PC-9 (cell line): ENCODE measurements around the gene PAX9. TPM values are rescaled to one million over a fixed set of nuclear protein-coding genes. Genes with fewer than 3 reads are reported as not detected.

ENCODE experiments used
- BruUV-seq: library from RNA; stranded (reverse); fragments of 400-500 nt; replicated peaks from 2 replicates; lab custom pipeline; 2021; lab: Mats Ljungman, UMichigan
- CTCF ChIA-PET: fragments of 300-600 bp; sonication (Branson Sonifier 250); formaldehyde crosslinking; loops from one replicate; lab custom pipeline; 2022; ENCODE audit warnings: antibody characterized with exemption; lab: Charles Lee
- POLR2A ChIA-PET: fragments of 300-600 bp; sonication (Branson Sonifier 250); formaldehyde crosslinking; loops from one replicate; lab custom pipeline; 2022; ENCODE audit warnings: antibody characterized with exemption; ENCODE audit not compliant: unreplicated experiment; lab: Charles Lee
- DNase-seq, 2 experiments: peaks; one replicate each; pipeline versions ENCODE4 v3.0.0 to v3.0.0-alpha.2; 2015 to 2022; ENCODE audit warnings: mixed read lengths in 1 of 2
- H2AFZ ChIP-seq: fragments of 200-600 bp; sonication (generic); 2 replicates; pipeline ENCODE4 v1.8.1; 2017; ENCODE audit warnings: antibody characterized with exemption
- H3F3A ChIP-seq: fragments of 200-600 bp; sonication (generic); 2 replicates; pipeline ENCODE4 v1.8.1; 2017; ENCODE audit warnings: antibody characterized with exemption, mild to moderate bottlenecking, low read depth; ENCODE audit not compliant: insufficient read depth
- H3K27ac ChIP-seq: fragments of 200-600 bp; sonication (generic); 2 replicates; pipeline ENCODE4 v1.6.1; 2016; ENCODE audit warnings: mixed run types
- H3K27me3 ChIP-seq: fragments of 200-600 bp; sonication (generic); 2 replicates; pipeline ENCODE4 v1.6.1; 2016; ENCODE audit warnings: low read depth, mixed run types; ENCODE audit not compliant: insufficient read depth
- H3K36me3 ChIP-seq: fragments of 200-600 bp; sonication (generic); 2 replicates; pipeline ENCODE4 v1.6.1; 2016; ENCODE audit warnings: low read depth, mixed run types
- H3K4me1 ChIP-seq: fragments of 200-600 bp; sonication (generic); replicated peaks from 2 replicates; pipeline ENCODE4 v1.6.1; 2016; ENCODE audit warnings: mixed run types; ENCODE audit not compliant: insufficient read depth
- H3K4me2 ChIP-seq: fragments of 200-600 bp; sonication (generic); 2 replicates; pipeline ENCODE4 v1.6.1; 2017; ENCODE audit warnings: mixed run types
- H3K4me3 ChIP-seq: fragments of 200-600 bp; sonication (generic); 2 replicates; pipeline ENCODE4 v1.6.1; 2016; ENCODE audit warnings: mixed run types
- H3K79me2 ChIP-seq: fragments of 200-600 bp; sonication (generic); 2 replicates; pipeline ENCODE4 v1.6.1; 2017; ENCODE audit warnings: low read depth, mixed run types
- H3K9me2 ChIP-seq: fragments of 200-600 bp; sonication (generic); 2 replicates; pipeline ENCODE4 v1.8.1; 2017; ENCODE audit warnings: mild to moderate bottlenecking; ENCODE audit not compliant: insufficient read depth
- H3K9me3 ChIP-seq: fragments of 200-600 bp; sonication (generic); 2 replicates; pipeline ENCODE4 v1.8.1; 2016; ENCODE audit warnings: low read depth; ENCODE audit not compliant: insufficient read depth
- H4K20me1 ChIP-seq: fragments of 200-600 bp; sonication (generic); 2 replicates; pipeline ENCODE4 v1.8.1; 2017; ENCODE audit not compliant: insufficient read depth
- CTCF ChIP-seq: fragments of 200-600 bp; sonication (generic); conservative IDR thresholded peaks from 2 replicates; pipeline ENCODE4 v1.6.1; 2017; ENCODE audit warnings: mixed run types, antibody characterized with exemption, mild to moderate bottlenecking, moderate library complexity
- EZH2 ChIP-seq: fragments of 200-600 bp; sonication (generic); IDR thresholded peaks from 2 replicates; pipeline ENCODE4 v1.8.0; 2017; ENCODE audit warnings: antibody characterized with exemption, low read depth
- intact Hi-C: fragments of 100-400 bp; cut with micrococcal nuclease; formaldehyde crosslinking; loops from one replicate; pipeline ENCODE4 v1.10.0; 2022; ENCODE audit not compliant: unreplicated experiment
- total RNA-seq: library from RNA; stranded (reverse); gene quantifications from 2 replicates; pipeline ENCODE4 v1.2.3, GENCODE V29; 2021

Gene PAX9
- total RNA-seq, 1 experiment from 2014 or later: 7.6 TPM

GRCh38 chr14:36666416-36667206 is 5.0 kb downstream of the PAX9 start:
- Histone ChIP-seq H3K27me3 (no peaks in the 10 kb centered on the region), H2AFZ (no peak overlapping the region), H3K4me3 (no peak overlapping the region), H3K79me2 (no peaks in the 10 kb centered on the region), H3K9me3 (no peaks in the 10 kb centered on the region), H3K4me2 (no peak overlapping the region), H3K9me2 (no peaks in the 10 kb centered on the region), H4K20me1 (no peaks in the 10 kb centered on the region), H3K27ac (no peak overlapping the region), H3K36me3 (no peaks in the 10 kb centered on the region), H3F3A (no peaks in the 10 kb centered on the region), H3K4me1 (no peaks in the 10 kb centered on the region)
- DNase-seq: no peak
- ChIA-PET CTCF (no interaction called here), POLR2A (no interaction called here)
- TF ChIP-seq EZH2 (no peak), CTCF (no peak)
- intact Hi-C loops: no loop called here
- no TSS peak for BruUV-seq

- Histone ChIP-seq H3K9me2 (no peaks in the 10 kb centered on the region), H3K9me3 (no peaks in the 10 kb centered on the region), H3K4me2 (no peak overlapping the region), H3K79me2 (no peaks in the 10 kb centered on the region), H3K27me3 (no peaks in the 10 kb centered on the region), H3K27ac (no peak overlapping the region), H3K4me3 (no peak overlapping the region), H3F3A (no peaks in the 10 kb centered on the region), H3K36me3 (no peaks in the 10 kb centered on the region), H4K20me1 (no peaks in the 10 kb centered on the region), H3K4me1 (no peaks in the 10 kb centered on the region), H2AFZ (no peak overlapping the region)
- intact Hi-C loops: no loop called here
- CTCF ChIA-PET: no interaction called here
- BruUV-seq: no TSS peak
- TF ChIP-seq CTCF: no peak
- no peak for TF ChIP-seq EZH2
- POLR2A ChIA-PET: no interaction called here
- no peak for DNase-seq
Observed at GRCh38 chr14:36667679-36668078, 6.0 kb downstream of the PAX9 start.

GRCh38 chr14:36671149-36671548 is 9.5 kb downstream of the PAX9 start:
- CTCF ChIA-PET: no interaction called here
- H3K4me2 ChIP-seq: no peak overlapping the region
- no peak overlapping the region for H3K4me3 ChIP-seq
- H3K27ac ChIP-seq: no peak overlapping the region
- BruUV-seq: no TSS peak
- intact Hi-C loops: no loop called here
- no peak for DNase-seq
- H3F3A ChIP-seq: no peaks in the 10 kb centered on the region
- TF ChIP-seq EZH2 (no peak), CTCF (no peak)
- H3K9me2 ChIP-seq: no peaks in the 10 kb centered on the region
- no peaks in the 10 kb centered on the region for H3K4me1 ChIP-seq
- POLR2A ChIA-PET: no interaction called here
- no peaks in the 10 kb centered on the region for H3K36me3 ChIP-seq
- no peaks in the 10 kb centered on the region for H3K27me3 ChIP-seq
- no peaks in the 10 kb centered on the region for H3K9me3 ChIP-seq
- H3K79me2 ChIP-seq: no peaks in the 10 kb centered on the region
- H2AFZ ChIP-seq: no peak overlapping the region
- H4K20me1 ChIP-seq: no peaks in the 10 kb centered on the region
